GM21786 (cell line): ENCODE measurements around the gene SPTBN5.

Source experiments
- ATAC-seq: cut with Tn5 transposase; IDR thresholded peaks from one replicate; pipeline ENCODE4 v1.9.1; 2021; ENCODE audit not compliant: unreplicated experiment

The SPTBN5 gene

GRCh38 chr15:41904541-41905005 lies 10.7 kb upstream of the SPTBN5 start:
- ATAC-seq: peak; percentile 69

- ATAC-seq: no peak
Observed at GRCh38 chr15:41903782-41904181, 9.9 kb upstream of the SPTBN5 start.

DNA sequence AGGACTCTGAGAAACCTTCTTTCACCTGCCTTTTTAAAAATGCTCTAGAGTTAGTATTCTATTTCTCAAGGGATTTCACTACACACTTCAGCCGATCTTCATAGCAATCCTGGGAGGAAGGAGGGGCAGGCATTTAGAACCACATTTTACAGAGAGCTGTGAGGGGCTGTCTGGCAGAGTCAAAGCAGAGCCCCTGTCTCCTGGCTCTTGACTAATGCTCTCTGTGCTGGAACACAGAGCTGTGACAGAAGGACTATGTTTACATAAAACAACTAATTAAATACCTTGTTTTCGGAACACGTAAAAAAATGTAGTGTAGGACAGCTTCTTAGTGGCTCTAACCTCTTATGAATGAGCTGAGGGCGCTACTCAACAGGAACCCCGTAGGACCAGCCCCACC lies 7.6 kb upstream of the SPTBN5 start:
- ATAC-seq: no peak

- ATAC-seq: no peak
Observed at GRCh38 chr15:41900526-41901380, 6.9 kb upstream of the SPTBN5 start.

GRCh38 chr15:41899854-41900442 lies 6.1 kb upstream of the SPTBN5 start:
- ATAC-seq: no peak

DNA sequence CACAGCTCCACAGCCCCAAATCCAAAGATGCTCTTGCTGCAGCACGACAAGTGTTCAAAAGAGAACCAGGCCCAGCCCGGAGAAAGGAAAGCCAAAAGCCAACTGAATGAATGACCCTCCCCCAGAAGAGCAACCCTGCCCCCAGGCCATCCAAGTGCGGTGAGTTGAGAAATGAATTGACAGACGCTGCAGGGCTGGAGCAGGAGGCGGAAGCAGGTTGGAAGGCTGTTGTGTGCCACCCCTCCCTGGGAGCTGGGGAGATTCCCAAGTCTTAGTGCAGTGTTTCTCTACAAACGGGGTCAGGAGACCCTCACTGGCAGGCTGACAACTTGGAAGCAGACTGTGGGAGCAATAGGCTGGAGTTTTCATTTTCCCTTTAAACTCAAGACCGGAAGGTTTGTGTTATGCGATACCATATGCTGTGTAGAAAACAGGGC lies 3.5 kb upstream of the SPTBN5 start:
- ATAC-seq: no peak

- no peak for ATAC-seq
Observed at GRCh38 chr15:41896566-41896965, 2.7 kb upstream of the SPTBN5 start.

DNA sequence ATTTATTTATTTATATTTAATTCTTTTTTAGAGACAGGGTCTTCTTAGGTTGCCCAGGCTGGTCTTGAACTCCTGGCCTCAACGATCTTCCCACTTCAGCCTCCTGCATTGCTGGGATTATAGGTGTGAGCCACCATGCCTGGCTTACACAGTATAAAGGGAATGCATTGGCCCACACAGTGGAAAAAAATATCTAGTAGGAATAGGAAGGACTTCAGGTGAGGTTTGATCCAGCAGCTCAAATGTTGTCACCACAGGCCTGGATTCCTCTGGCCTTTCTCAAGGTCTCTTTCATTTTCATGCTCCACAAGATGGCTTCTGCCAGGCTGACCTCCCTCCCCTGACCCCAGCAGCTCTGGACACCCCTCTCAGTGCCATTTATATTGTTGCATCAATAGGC lies 2.1 kb upstream of the SPTBN5 start:
- no peak for ATAC-seq

DNA sequence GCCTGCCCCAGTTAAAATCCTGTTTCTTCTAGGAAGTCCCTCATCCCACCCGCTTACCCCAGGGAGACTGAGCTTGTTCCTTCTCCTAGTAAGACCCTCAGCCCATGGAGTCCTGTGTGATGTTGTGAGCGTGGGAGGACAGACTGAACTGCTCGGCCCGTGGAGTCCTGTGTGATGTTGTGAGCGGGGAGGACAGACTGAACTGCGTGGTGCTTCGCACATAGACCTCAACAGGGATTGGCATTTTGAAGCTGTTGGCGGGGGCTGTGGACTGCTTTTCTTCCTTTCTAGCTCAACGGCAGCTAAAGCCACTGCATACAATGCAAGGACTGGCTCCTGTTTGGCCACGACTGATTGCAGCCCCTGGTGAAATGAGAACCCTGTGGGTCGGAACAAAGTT lies 1.6 kb upstream of the SPTBN5 start:
- no peak for ATAC-seq

DNA sequence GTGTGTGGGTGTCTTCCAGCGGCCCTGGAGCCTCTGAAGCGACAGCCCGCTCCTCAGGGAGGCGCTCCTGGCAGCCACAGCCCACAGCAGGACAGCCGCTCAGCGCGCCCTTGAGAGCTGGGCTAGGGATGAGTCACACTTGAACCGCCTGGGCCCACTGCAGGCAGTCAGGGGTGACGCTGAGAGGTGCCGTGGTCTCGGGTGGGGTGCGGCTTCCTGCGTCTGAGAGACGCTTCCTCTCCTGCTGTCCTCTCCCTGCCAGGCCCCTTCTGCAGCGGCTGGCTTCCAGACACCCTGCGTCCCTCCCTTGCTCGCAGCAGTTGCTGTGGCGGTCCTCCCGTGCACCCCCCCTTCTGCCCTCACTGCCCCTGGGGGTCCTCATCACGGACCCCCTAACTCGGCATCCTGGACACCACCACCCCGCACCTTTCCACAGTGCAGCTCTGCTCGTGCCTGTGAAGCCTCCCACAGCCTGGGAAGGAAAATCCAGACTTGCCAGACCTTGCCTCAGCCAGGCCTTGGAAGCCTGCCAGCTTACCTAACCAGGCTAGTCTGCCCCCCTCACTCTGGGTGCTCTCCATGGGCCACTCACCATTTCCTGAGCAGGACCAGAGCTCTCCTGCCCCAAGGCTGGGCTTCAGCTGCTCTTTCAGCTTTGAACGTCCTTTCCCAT lies 1.1 kb upstream of the SPTBN5 start:
- ATAC-seq: peak; percentile 88

GRCh38 chr15:41894251-41894790 lies 468 bp upstream of the SPTBN5 start:
- no peak for ATAC-seq

DNA sequence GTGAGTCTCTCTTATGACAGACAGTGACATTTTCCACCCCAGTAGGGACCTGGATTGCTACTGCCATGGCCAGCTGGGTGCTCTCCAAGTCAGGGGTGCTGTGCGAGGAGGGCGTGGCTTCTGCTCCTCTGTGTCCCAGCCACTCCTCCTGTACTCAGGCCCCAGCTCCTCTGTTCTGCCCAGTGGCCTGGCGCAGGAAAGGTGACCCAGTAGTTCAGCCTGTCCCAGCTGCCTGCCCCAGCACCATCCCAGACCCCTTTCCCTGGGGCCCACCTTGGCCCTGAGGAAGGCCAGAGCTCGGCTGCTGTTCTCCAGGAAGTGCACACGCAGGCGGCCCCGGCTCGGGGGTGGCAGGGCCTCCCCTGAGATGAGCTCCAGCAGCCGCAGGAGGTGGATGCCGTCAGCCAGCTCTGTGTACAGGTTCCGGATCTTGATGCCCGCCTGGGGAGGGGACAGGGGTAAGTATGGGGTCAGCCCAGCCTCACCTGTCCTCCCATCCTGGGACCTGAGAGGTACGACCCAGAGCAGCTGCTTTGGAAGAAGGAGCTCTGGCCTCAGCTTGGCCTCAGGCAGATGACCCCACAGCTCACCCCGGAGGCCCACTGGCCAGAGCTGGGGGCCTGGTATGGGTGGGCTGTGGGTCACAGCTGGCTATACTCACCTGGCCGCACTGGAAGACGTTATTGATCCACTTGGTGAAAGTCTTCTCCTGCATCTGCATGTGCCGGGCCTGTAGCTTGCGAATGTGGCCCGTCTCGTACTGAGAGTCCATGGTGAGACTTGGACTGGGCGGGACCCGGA lies 1.0 kb downstream of the SPTBN5 start:
- ATAC-seq: no peak

- ATAC-seq: no peak
Observed at GRCh38 chr15:41891946-41892345, 1.9 kb downstream of the SPTBN5 start.

DNA sequence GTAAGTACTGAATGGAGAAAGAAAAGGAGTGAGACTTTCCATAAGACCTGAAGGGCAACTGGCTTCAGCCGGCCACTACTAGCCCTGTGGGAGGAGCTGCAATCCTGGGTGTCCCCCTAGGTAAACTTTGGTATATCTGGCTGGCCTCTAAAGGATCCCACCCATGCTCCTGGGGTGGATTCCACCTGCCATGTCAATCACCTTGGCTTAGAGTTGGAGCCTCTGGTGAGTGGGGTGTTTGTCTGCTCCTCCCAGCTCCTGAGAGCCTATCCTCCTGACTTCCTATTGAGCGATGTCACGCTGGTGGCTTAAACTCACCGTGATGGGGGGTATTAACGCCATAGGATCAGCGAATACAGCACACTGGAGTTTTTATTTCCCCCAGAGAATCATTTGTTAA lies 2.6 kb downstream of the SPTBN5 start:
- no peak for ATAC-seq

- no peak for ATAC-seq
Observed at GRCh38 chr15:41890050-41890690, 3.7 kb downstream of the SPTBN5 start.

GRCh38 chr15:41888662-41889253 lies 5.1 kb downstream of the SPTBN5 start:
- no peak for ATAC-seq

- no peak for ATAC-seq
Observed at GRCh38 chr15:41887893-41888292, 6.0 kb downstream of the SPTBN5 start.

GRCh38 chr15:41887161-41887560 lies 6.7 kb downstream of the SPTBN5 start:
- ATAC-seq: no peak

DNA sequence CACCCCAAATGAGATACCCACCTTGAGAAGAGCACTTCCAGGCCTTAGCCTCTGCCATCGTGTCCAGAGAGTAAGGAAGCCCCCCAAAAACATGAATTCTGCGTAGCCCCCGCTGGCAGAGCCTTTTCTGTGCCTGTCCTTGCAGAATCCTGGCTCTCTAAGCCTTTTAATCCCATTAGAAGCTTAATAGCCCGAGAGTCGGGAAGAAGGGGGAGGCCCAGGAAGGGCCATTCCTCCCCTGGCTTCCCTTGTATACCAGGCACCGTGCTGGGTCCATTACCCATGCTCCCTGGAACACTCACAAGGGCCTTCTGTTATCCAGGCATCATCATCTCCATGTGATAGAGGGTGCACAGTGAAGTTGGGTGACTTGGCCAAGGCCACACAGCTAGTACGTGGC lies 7.1 kb downstream of the SPTBN5 start:
- no peak for ATAC-seq

- ATAC-seq: no peak
Observed at GRCh38 chr15:41885841-41886240, 8.0 kb downstream of the SPTBN5 start.
